GM23248 (cell line): ENCODE results near the gene CNTN1.

Source experiments
- EZH2 ChIP-seq: fragments of 200-600 bp; sonication (generic); IDR thresholded peaks from 2 replicates; pipeline ENCODE4 v1.6.1; 2018; ENCODE audit warnings: antibody characterized with exemption, mild to moderate bottlenecking; ENCODE audit not compliant: insufficient read depth, poor library complexity, severe bottlenecking
- EZH2phosphoT487 ChIP-seq: fragments of 200-600 bp; sonication (generic); IDR thresholded peaks from 2 replicates; pipeline ENCODE4 v1.6.1; 2018; ENCODE audit warnings: antibody characterized with exemption, moderate library complexity, mild to moderate bottlenecking, low read depth; ENCODE audit not compliant: insufficient read depth

DNA sequence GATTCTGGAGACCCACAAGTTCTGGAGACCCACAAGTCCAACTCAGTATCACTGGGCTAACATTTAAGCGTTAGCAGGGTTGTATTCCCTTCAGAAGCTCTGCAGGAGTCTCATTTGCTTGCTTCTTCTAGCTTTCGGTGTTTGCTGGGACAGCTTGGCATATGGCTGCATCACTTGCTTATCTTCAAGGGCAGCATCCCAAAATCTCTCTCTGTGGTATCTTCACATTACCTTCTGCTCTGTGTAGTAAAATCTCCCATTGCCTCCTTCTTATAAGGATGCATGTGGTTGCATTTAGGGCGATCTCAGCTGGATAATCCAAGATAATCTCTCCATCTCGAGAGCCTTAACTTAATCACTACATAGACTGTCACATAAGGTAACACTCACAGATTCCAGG, 7.3 kb upstream of the CNTN1 start:
- no peak for TF ChIP-seq EZH2
- no peak for TF ChIP-seq EZH2phosphoT487
